ENCODE measurements around the gene SLC25A28. TPM values are rescaled to one million over a fixed set of nuclear protein-coding genes. Genes with fewer than 3 reads are reported as not detected.

Gene SLC25A28
- total RNA-seq, 1 experiment from 2014 or later: 36.7 TPM

- ChIA-PET POLR2A (interaction anchor here (0.7 to 1.8 kb wide), 7 partner anchors 12 to 229 kb away, joined by 3 to 27 read pairs (median 8); partner anchors contain the start of genes COX15, CUTC, GOT1 and SLC25A28), CTCF (interaction anchor here (0.5 to 1.9 kb wide), 10 partner anchors 12 to 229 kb away, joined by 3 to 12 read pairs (median 5); partner anchors contain the start of genes COX15, CUTC, GOT1 and SLC25A28)
- TF ChIP-seq CTCF (IDR thresholded peaks at IDR 0.05; ENCODE audit: insufficient read depth in 1 of 2, low read depth in 1 of 2, low read length in 1 of 2, severe bottlenecking in 1 of 2, unreplicated experiment in 1 of 2): no peak
- Histone ChIP-seq H3K4me1 (peaks cover 19% of the 10 kb centered on the region), H3K9me3 (no peaks in the 10 kb centered on the region), H3K27me3 (replicated peaks; ENCODE audit: control insufficient read depth, insufficient read depth, low read length) (no peaks in the 10 kb centered on the region), H3K36me3 (ENCODE audit: control insufficient read depth, insufficient read depth, low read length) (no peaks in the 10 kb centered on the region; the same call in 1 of the 2 replicates), H3K4me3 (ENCODE audit: low read depth, low read length) (peak overlapping the region; percentile 94)
- Mint-ChIP-seq H3K4me1 (ENCODE audit: low read depth, unreplicated experiment) (peaks cover 24% of the 10 kb centered on the region), H3K27me3 (ENCODE audit: insufficient read depth, unreplicated experiment) (no peaks in the 10 kb centered on the region), H3K4me3 (ENCODE audit: unreplicated experiment) (peak overlapping the region; percentile 79), H3K27ac (ENCODE audit: unreplicated experiment) (peak overlapping the region; percentile 69), H3K9me3 (ENCODE audit: unreplicated experiment) (no peaks in the 10 kb centered on the region), H3K36me3 (ENCODE audit: insufficient read depth, unreplicated experiment) (peaks cover 18% of the 10 kb centered on the region)
- DNase-seq: no peak
- intact Hi-C loops (cut with micrococcal nuclease; ENCODE audit: unreplicated experiment): loop anchor here (1.0 to 2.0 kb wide), 2 partner anchors 30 to 39 kb away; partner anchors contain the start of gene SLC25A28
- BruUV-seq (replicated peaks): TSS peak; percentile 29
Measured at GRCh38 chr10:99659868-99660366, 39.7 kb upstream of the SLC25A28 start.

- peak; percentile 97 to 98 for DNase-seq
- Mint-ChIP-seq H3K4me1 (ENCODE audit: low read depth, unreplicated experiment) (peaks cover 24% of the 10 kb centered on the region), H3K4me3 (ENCODE audit: unreplicated experiment) (peak within 1 kb of the TSS; percentile 79), H3K27ac (ENCODE audit: unreplicated experiment) (peak within 1 kb of the TSS; percentile 69), H3K9me3 (ENCODE audit: unreplicated experiment) (no peaks in the 10 kb centered on the region), H3K36me3 (ENCODE audit: insufficient read depth, unreplicated experiment) (peaks cover 18% of the 10 kb centered on the region), H3K27me3 (ENCODE audit: insufficient read depth, unreplicated experiment) (no peaks in the 10 kb centered on the region)
- POLR2A ChIA-PET: interaction anchor here (0.5 to 1.8 kb wide), 12 partner anchors 8 to 857 kb away, joined by 3 to 27 read pairs (median 5); partner anchors contain the start of genes COX15, CUTC, GOT1 and SLC25A28
- peak; percentile 21 to 38 for TF ChIP-seq CTCF (IDR thresholded peaks at IDR 0.05; ENCODE audit: insufficient read depth in 1 of 2, low read depth in 1 of 2, low read length in 1 of 2, severe bottlenecking in 1 of 2, unreplicated experiment in 1 of 2)
- intact Hi-C loops (cut with micrococcal nuclease; ENCODE audit: unreplicated experiment): loop anchor here (1.0 to 2.0 kb wide), 2 partner anchors 29 to 38 kb away; partner anchors contain the start of gene SLC25A28
- Histone ChIP-seq H3K9me3 (no peaks in the 10 kb centered on the region), H3K4me1 (peaks cover 19% of the 10 kb centered on the region), H3K27me3 (replicated peaks; ENCODE audit: control insufficient read depth, insufficient read depth, low read length) (no peaks in the 10 kb centered on the region), H3K4me3 (ENCODE audit: low read depth, low read length) (peak within 1 kb of the TSS; percentile 94), H3K36me3 (ENCODE audit: control insufficient read depth, insufficient read depth, low read length) (no peaks in the 10 kb centered on the region)
- BruUV-seq (replicated peaks): no TSS peak
- CTCF ChIA-PET: interaction anchor here (0.5 to 1.9 kb wide), 11 partner anchors 12 to 229 kb away, joined by 3 to 12 read pairs (median 5); partner anchors contain the start of genes COX15, CUTC, GOT1 and SLC25A28
Measured at GRCh38 chr10:99659031-99659867, 39.0 kb upstream of the SLC25A28 start, which contains the start of gene ENTPD7. ENTPD7 (plus strand) TSS chr10:99659509; CDS start chr10:99659957, 448 bp downstream.

- Mint-ChIP-seq H3K27me3 (ENCODE audit: insufficient read depth, unreplicated experiment) (no peaks in the 10 kb centered on the region), H3K4me3 (ENCODE audit: unreplicated experiment) (peak overlapping the region; percentile 79), H3K4me1 (ENCODE audit: low read depth, unreplicated experiment) (peaks cover 28% of the 10 kb centered on the region), H3K27ac (ENCODE audit: unreplicated experiment) (peak overlapping the region; percentile 69), H3K36me3 (ENCODE audit: insufficient read depth, unreplicated experiment) (peaks cover 13% of the 10 kb centered on the region), H3K9me3 (ENCODE audit: unreplicated experiment) (no peaks in the 10 kb centered on the region)
- H3K9me3 ChIP-seq: no peaks in the 10 kb centered on the region
- no peak for TF ChIP-seq CTCF (IDR thresholded peaks at IDR 0.05; ENCODE audit: insufficient read depth in 1 of 2, low read depth in 1 of 2, low read length in 1 of 2, severe bottlenecking in 1 of 2, unreplicated experiment in 1 of 2)
- H3K27me3 ChIP-seq (replicated peaks; ENCODE audit: control insufficient read depth, insufficient read depth, low read length): no peaks in the 10 kb centered on the region
- BruUV-seq (replicated peaks): TSS peak; percentile 76
- ChIA-PET CTCF (interaction anchor here (0.6 to 1.9 kb wide), 11 partner anchors 11 to 223 kb away, joined by 3 to 12 read pairs (median 5); partner anchors contain the start of genes COX15, CUTC and SLC25A28), POLR2A (interaction anchor here (0.5 to 1.8 kb wide), 12 partner anchors 9 to 858 kb away, joined by 3 to 27 read pairs (median 4); partner anchors contain the start of genes COX15, CUTC, GOT1 and SLC25A28)
- DNase-seq: peak; percentile 51 to 62
- peaks cover 25% of the 10 kb centered on the region for H3K4me1 ChIP-seq
- H3K36me3 ChIP-seq (ENCODE audit: control insufficient read depth, insufficient read depth, low read length): no peaks in the 10 kb centered on the region
- H3K4me3 ChIP-seq (ENCODE audit: low read depth, low read length): peak overlapping the region; percentile 94
- intact Hi-C loops (cut with micrococcal nuclease; ENCODE audit: unreplicated experiment): loop anchor here (1.0 to 2.0 kb wide), 2 partner anchors 28 to 38 kb away; partner anchors contain the start of gene SLC25A28
Measured at GRCh38 chr10:99658622-99659030, 38.4 kb upstream of the SLC25A28 start.
